Measurements from ENCODE around the gene MTHFSD. TPM values are rescaled to one million over a fixed set of nuclear protein-coding genes. Genes with fewer than 3 reads are reported as not detected.
A peak's percentile ranks its signal among the peaks of the same experiment; 100 is the strongest.

Gene MTHFSD
- total and polyA plus RNA-seq, 7 donors = 5.5 to 18.8 (median 10.9) TPM

- TF ChIP-seq EP300 (IDR thresholded peaks at IDR 0.05) (no peak), POLR2A (IDR thresholded peaks at IDR 0.05) (no peak), POLR2AphosphoS5 (IDR thresholded peaks at IDR 0.05) (no peak), CTCF (IDR thresholded peaks at IDR 0.05) (no peak)
- H3K27ac ChIP-seq = no peak overlapping the region
- no peaks in the 10 kb centered on the region for H3K9me3 ChIP-seq
- H3K4me3 ChIP-seq = no peak overlapping the region
- 90% methylated on average over 18 of the region's 18 CpGs for WGBS, 2 donors
- H3K27me3 ChIP-seq = no peaks in the 10 kb centered on the region
- peaks cover 3 to 56% (median 21%) of the 10 kb centered on the region in 4 donors for H3K36me3 ChIP-seq
- intact Hi-C loops (cut with DNase I) = no loop called here
- peaks cover 0 to 15% (median 14%) of the 10 kb centered on the region in 4 donors for H3K4me1 ChIP-seq
- DNase-seq = peak; percentile 63
Measured at GRCh38 chr16:86534779-86535615, 20.0 kb downstream of the MTHFSD start.

- H3K4me3 ChIP-seq = no peak overlapping the region
- no peaks in the 10 kb centered on the region for H3K27me3 ChIP-seq
- H3K4me1 ChIP-seq = peaks cover 0 to 15% (median 14%) of the 10 kb centered on the region in 4 donors
- TF ChIP-seq EP300 (IDR thresholded peaks at IDR 0.05) (no peak), POLR2A (IDR thresholded peaks at IDR 0.05) (no peak), POLR2AphosphoS5 (IDR thresholded peaks at IDR 0.05) (no peak), CTCF (IDR thresholded peaks at IDR 0.05) (no peak)
- 93 to 96% methylated on average over 8 of the region's 8 CpGs for WGBS, 2 donors
- peak; percentile 35 for DNase-seq
- H3K9me3 ChIP-seq = no peaks in the 10 kb centered on the region
- peaks cover 0 to 45% (median 14%) of the 10 kb centered on the region in 4 donors for H3K36me3 ChIP-seq
- intact Hi-C loops (cut with DNase I) = no loop called here
- H3K27ac ChIP-seq = no peak overlapping the region
Measured at GRCh38 chr16:86533767-86534351, 21.2 kb downstream of the MTHFSD start.

- H3K36me3 ChIP-seq = peaks cover 0 to 37% (median 7%) of the 10 kb centered on the region in 4 donors
- DNase-seq = peak; percentile 48
Measured at GRCh38 chr16:86533076-86533475, 22.0 kb downstream of the MTHFSD start.

DNA sequence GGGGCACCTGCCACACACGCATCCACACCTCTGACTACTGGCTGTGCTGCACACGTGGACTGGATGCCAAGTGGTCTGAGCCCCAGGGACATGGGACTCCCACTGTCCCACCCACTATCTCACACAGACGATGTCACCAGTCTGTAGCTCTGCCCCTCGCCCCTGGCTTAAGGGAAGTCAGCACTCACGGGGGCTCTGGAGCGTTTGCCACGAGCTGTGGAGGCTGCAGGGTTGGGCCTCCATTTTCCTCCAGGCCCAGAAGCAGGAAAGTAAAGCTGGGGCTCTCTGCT lies 22.6 kb downstream of the MTHFSD start:
- Histone ChIP-seq H3K4me3 (no peak overlapping the region), H3K36me3 (peaks cover 0 to 31% (median 4%) of the 10 kb centered on the region in 4 donors), H3K4me1 (peaks cover 0 to 15% (median 14%) of the 10 kb centered on the region in 4 donors), H3K27me3 (no peaks in the 10 kb centered on the region), H3K27ac (no peak overlapping the region), H3K9me3 (no peaks in the 10 kb centered on the region)
- TF ChIP-seq CTCF (IDR thresholded peaks at IDR 0.05) (no peak), POLR2A (IDR thresholded peaks at IDR 0.05) (no peak), POLR2AphosphoS5 (IDR thresholded peaks at IDR 0.05) (no peak), EP300 (IDR thresholded peaks at IDR 0.05) (no peak)
- DNase-seq = peak; percentile 62
- intact Hi-C loops (cut with DNase I) = no loop called here
- WGBS, 2 donors = 94 to 96% methylated on average over 7 of the region's 7 CpGs

More at GRCh38 chr16:86533076-86533475, 22.0 kb downstream of the MTHFSD start:
- Histone ChIP-seq H3K9me3 (no peaks in the 10 kb centered on the region), H3K27me3 (no peaks in the 10 kb centered on the region), H3K4me3 (no peak overlapping the region), H3K4me1 (peaks cover 0 to 15% (median 14%) of the 10 kb centered on the region in 4 donors), H3K27ac (no peak overlapping the region)
- 97 to 98% methylated on average over 8 of the region's 8 CpGs for WGBS, 2 donors
- intact Hi-C loops (cut with DNase I) = no loop called here
- TF ChIP-seq POLR2A (IDR thresholded peaks at IDR 0.05) (no peak), POLR2AphosphoS5 (IDR thresholded peaks at IDR 0.05) (no peak), CTCF (IDR thresholded peaks at IDR 0.05) (no peak), EP300 (IDR thresholded peaks at IDR 0.05) (no peak)
